ENCODE results near the gene SH3BGR. TPM values are rescaled to one million over a fixed set of nuclear protein-coding genes. Genes with fewer than 3 reads are reported as not detected.

The SH3BGR gene
- total and polyA plus RNA-seq, 2 donors (not counting 3 experiments of a cell fraction or from before 2014, with no cell fraction given), result 1.1 TPM; not detected in 1

DNA sequence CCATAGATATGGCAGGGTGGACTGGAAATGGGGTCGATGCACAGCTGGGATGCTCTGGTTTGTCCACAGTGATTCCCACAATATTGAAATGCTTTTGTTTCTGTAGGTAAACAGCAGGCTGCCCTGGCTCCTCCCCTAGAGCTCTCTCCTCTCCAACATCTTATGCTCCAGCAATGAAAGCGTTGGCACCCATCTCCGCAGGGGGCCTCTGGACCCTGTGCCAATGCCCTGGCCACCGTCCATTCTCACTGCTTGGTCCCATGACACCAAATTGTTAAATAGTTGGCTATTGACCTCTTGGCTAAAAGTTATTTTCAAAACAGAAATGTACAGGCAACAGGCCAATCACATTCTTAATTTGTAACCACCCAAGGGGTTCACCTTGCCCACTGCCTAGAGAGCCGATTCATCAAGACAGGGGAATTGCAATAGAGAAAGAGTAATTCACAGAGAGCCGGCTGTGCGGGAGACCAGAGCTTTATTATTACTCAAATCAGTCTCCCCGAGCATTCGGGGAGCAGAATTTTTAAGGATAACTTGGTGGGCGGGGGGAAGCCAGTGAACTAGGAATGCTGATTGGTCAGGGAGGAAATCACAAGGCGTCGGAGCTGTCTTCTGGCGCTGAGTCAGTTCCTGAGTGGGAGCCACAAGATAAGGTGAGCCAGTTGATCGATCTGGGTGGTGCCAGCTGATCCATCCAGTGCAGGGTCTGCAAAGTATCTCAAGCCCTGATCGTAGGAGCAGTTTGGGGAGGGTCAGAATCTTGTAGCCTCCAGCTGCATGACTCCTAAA, 84.1 kb downstream of the SH3BGR start:
- Histone ChIP-seq H3K9me1 (replicated peaks; ENCODE audit: control insufficient read depth, extremely low read depth, insufficient read depth, low read length) (no peaks in the 10 kb centered on the region), H3K79me2 (ENCODE audit: control insufficient read depth, insufficient read depth, low read length) (no peaks in the 10 kb centered on the region), H2AFZ (ENCODE audit: low read depth, low read length) (no peak overlapping the region), H3K4me1 (ENCODE audit: control insufficient read depth, extremely low read depth, insufficient read depth, low read length) (no peaks in the 10 kb centered on the region), H3K9ac (replicated peaks; ENCODE audit: extremely low read depth, insufficient read depth, low read length) (no peak overlapping the region), H3K4me3 (replicated peaks in 1 of 3; ENCODE audit: insufficient read depth in 1 of 3, low read depth in 1 of 3, low read length in 3 of 3) (no peak overlapping the region), H3K36me3 (ENCODE audit: control insufficient read depth in 2 of 2, extremely low read depth in 1 of 2, insufficient read depth in 2 of 2, low read length in 2 of 2) (no peaks in the 10 kb centered on the region), H3K9me3 (replicated peaks; ENCODE audit: control insufficient read depth, insufficient read depth, low read length) (no peaks in the 10 kb centered on the region), H3K27ac (ENCODE audit: insufficient read depth, low read depth, low read length) (no peak overlapping the region), H3K27me3 (ENCODE audit: control insufficient read depth in 2 of 2, insufficient read depth in 2 of 2, low read length in 2 of 2) (no peaks in the 10 kb centered on the region), H4K20me1 (replicated peaks; ENCODE audit: control insufficient read depth, extremely low read depth, insufficient read depth, low read length) (no peaks in the 10 kb centered on the region), H3K4me2 (ENCODE audit: insufficient read depth, low read length) (no peak overlapping the region)
- CTCF ChIA-PET, result interaction anchor here (2.3 kb wide), 1 partner anchor 18 kb away, joined by 9 read pairs; no protein-coding TSS in a partner anchor
- no peak for FAIRE-seq
- dilution Hi-C loops (cut with MboI; ENCODE audit: extremely low pct_ligation_motif_present, low sequenced_read_pairs) (no loop called here), intact Hi-C loops (cut with micrococcal nuclease) (no loop called here)
- POLR2A ChIA-PET, result no interaction called here
- BruUV-seq (replicated peaks), result no TSS peak
- TF ChIP-seq POLR2A (IDR thresholded peaks at IDR 0.05; ENCODE audit: low read depth, low read length), result no peak
- TF ChIP-seq, protein P1, sequence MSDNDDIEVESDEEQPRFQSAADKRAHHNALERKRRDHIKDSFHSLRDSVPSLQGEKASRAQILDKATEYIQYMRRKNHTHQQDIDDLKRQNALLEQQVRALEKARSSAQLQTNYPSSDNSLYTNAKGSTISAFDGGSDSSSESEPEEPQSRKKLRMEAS (IDR thresholded peaks at IDR 0.05; ENCODE audit: insufficient read depth, insufficient read length), result no peak
- TF ChIP-seq MYC (IDR thresholded peaks at IDR 0.05; ENCODE audit: low read depth, low read length), result no peak
- TF ChIP-seq JUN (IDR thresholded peaks at IDR 0.05; ENCODE audit: borderline replicate concordance, insufficient read depth, insufficient read length, low read depth), result no peak
- TF ChIP-seq, protein P2, sequence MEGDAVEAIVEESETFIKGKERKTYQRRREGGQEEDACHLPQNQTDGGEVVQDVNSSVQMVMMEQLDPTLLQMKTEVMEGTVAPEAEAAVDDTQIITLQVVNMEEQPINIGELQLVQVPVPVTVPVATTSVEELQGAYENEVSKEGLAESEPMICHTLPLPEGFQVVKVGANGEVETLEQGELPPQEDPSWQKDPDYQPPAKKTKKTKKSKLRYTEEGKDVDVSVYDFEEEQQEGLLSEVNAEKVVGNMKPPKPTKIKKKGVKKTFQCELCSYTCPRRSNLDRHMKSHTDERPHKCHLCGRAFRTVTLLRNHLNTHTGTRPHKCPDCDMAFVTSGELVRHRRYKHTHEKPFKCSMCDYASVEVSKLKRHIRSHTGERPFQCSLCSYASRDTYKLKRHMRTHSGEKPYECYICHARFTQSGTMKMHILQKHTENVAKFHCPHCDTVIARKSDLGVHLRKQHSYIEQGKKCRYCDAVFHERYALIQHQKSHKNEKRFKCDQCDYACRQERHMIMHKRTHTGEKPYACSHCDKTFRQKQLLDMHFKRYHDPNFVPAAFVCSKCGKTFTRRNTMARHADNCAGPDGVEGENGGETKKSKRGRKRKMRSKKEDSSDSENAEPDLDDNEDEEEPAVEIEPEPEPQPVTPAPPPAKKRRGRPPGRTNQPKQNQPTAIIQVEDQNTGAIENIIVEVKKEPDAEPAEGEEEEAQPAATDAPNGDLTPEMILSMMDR (IDR thresholded peaks at IDR 0.05; ENCODE audit: extremely low read depth in 1 of 2, insufficient read depth in 1 of 2, low read depth in 1 of 2, low read length in 2 of 2), result no peak
- no peak for TF ChIP-seq GATA2 (IDR thresholded peaks at IDR 0.05; ENCODE audit: insufficient read depth, insufficient read length, low read depth, low read length)
- TF ChIP-seq EZH2 (IDR thresholded peaks at IDR 0.05; ENCODE audit: borderline replicate concordance, low read depth, low read length, severe bottlenecking), result no peak
- TF ChIP-seq POLR2AphosphoS5 (IDR thresholded peaks at IDR 0.05; ENCODE audit: insufficient read depth, low read depth, low read length), result no peak
- no peak for TF ChIP-seq FOS (IDR thresholded peaks at IDR 0.05; ENCODE audit: borderline replicate concordance, insufficient read depth, low read length)
- DNase-seq (ENCODE audit: low read depth, low spot score), result no peak

All from endothelial cell of umbilical vein (primary cell).